ENCODE results near the gene PNMA6E.
"Not testable (repeated sequence)": the region's sequence is repeated elsewhere in the genome, so short reads cannot be mapped to it uniquely, and the experiment has no call there.

PNMA6E gene

DNA sequence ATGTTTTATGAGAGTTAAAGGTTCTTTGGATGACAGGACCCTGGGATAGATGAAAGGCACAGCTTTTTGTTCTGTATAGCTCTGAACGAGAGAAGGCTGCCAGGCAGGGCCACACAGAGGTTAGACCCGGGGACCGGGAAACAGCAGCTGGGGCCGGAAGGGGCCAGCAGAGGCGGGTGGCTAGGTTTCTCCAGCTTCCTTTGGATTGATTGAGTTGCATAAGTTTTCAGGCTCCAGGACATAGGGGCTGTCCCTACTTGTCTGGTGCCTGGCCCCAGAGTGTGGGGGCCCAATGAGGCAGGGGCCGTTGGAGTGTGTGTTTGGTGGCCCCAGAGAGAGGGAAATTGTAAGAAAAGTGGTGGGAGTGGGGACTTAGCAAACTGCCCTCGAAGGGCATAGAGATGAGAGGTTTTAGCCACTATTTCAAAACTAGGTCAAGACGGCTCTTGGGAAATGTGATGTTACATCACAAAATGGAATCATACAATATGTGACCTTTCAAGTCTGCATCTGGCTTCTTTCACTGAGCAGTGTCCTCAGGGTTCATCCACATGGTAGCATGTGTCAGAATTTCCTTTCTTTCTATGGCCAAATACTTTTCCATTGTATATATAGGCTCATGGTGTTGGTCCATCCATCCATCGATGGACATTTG lies 13.8 kb upstream of the PNMA6E start:
- H3K4me1 Mint-ChIP-seq, result peaks cover 7% of the 10 kb centered on the region
- H3K27me3 Mint-ChIP-seq, result no peaks in the 10 kb centered on the region

GRCh38 chrX:153413731-153414130 lies 12.6 kb upstream of the PNMA6E start:
- Mint-ChIP-seq H3K27me3 (no peaks in the 10 kb centered on the region), H3K27ac (no peak overlapping the region), H3K4me1 (peaks cover 7% of the 10 kb centered on the region), H3K4me3 (no peak overlapping the region), H3K9me3 (no peaks in the 10 kb centered on the region), H3K36me3 (no peaks in the 10 kb centered on the region)

More for the DNA sequence above, 13.8 kb upstream of the PNMA6E start:
- H3K9me3 Mint-ChIP-seq, result no peaks in the 10 kb centered on the region
- no peak overlapping the region for H3K4me3 Mint-ChIP-seq
- no peaks in the 10 kb centered on the region for H3K36me3 Mint-ChIP-seq
- no peak overlapping the region for H3K27ac Mint-ChIP-seq

DNA sequence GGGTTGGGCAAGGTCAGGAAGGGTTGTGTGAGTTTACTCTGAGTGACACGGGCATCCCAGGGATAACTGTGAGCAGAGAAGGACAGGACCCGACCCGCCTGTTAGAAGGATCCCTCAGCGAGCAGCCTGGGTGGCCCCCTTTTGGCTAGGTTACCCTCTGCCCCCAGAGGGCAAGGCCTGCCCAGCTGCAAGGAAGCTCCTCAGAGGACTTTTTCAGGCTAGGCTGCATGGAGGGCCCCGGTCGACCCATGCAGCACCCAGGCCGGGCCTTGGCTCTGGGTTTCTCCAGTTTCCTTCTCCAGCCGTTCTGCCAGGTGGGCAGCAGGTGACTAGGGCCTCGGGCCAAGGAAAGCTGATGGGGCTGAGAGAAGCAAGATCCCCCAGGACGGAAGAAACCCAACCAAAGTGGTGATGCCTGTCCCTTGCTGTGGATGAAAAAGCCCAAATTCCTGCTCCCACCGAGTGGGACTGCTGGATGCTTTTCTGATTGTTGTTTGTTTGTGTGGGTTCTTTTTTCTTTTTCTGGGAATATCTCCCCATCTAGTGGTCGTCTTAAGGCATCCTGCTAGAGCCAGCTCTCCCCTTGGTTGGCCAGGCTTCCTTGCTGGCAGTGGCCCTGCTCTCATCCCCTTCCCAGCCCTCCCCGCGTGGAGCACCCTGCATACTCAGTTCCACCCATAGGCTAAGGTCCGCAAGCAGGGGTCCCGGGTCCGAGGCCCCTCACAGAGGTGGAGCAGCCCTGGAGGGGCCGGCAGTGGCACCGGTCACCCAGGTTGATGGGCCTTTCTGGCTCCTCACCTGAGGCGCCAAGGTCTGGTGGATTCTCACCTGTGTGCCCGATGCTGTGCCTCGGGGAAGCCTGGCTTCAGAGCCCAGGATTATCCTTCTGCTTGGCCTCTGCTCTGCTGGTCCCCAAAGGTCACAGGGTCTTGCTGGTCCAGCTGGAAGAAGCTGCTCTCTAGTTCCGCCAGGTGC lies 11.9 kb upstream of the PNMA6E start:
- H3K27me3 Mint-ChIP-seq, result no peaks in the 10 kb centered on the region
- H3K27ac Mint-ChIP-seq, result no peak overlapping the region
- H3K9me3 Mint-ChIP-seq, result no peaks in the 10 kb centered on the region
- H3K36me3 Mint-ChIP-seq, result no peaks in the 10 kb centered on the region
- H3K4me1 Mint-ChIP-seq, result peaks cover 7% of the 10 kb centered on the region
- H3K4me3 Mint-ChIP-seq, result peak overlapping the region; percentile 73

DNA sequence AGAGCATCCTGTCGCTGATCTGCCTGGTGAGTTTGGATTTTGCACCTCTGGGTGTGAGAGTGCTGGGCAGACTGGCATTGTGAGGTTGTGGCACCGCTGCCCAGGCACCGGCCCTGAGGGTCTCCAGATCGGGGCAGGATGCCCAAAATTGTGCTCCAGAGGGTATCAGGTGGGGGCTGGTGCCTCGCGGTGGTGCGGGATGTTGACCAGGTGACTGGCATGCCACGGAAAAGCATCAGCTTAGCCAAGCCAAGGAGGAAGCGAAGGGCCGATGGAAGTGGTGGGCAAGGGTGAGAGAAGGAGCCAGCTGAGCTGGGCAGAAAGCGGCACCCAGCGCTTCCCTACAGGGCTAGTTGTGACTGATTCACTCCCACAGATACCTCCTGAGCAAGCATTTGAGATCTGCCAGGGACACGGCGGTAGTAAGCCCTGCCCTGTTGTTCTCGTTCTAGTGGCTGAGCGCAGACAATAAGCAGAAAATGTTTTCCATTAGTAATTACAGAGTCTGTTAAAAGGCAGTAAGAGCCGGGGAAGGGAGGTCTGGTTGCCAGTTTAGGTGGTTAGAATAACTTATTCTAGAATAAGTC lies 10.9 kb upstream of the PNMA6E start:
- Mint-ChIP-seq H3K4me1 (peaks cover 7% of the 10 kb centered on the region), H3K4me3 (peak overlapping the region; percentile 73), H3K27ac (no peak overlapping the region), H3K27me3 (no peaks in the 10 kb centered on the region), H3K36me3 (no peaks in the 10 kb centered on the region), H3K9me3 (no peaks in the 10 kb centered on the region)

- Mint-ChIP-seq H3K9me3 (no peaks in the 10 kb centered on the region), H3K27ac (no peak within 1 kb of the TSS), H3K36me3 (no peaks in the 10 kb centered on the region), H3K4me3 (peak within 1 kb of the TSS; percentile 77), H3K4me1 (peaks cover 7% of the 10 kb centered on the region), H3K27me3 (no peaks in the 10 kb centered on the region)
These were observed 10.3 kb upstream of the PNMA6E start, which contains the start of gene ZFP92 for GRCh38 chrX:153411255-153411987. TSS of gene ZFP92 (plus strand) at chrX:153411472. CDS start at chrX:153418323, 6,851 bp downstream.

DNA sequence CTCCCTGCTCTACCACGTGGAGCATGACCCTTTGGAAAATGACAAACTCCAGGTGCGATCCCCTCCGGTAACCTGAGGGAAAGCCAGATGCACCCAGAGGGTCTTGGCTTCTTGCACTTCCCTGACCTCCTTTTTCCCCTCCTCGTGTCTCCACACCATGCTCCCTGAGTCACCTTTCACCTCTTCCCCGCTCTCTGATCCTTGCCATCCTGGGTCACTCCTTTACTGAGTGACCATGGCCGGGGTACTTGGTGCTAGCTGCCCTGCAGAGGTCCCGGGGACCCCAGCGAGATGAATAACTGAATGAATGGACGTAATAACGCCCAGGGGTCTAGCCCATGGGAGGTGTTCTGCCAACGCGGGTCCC lies 9.7 kb upstream of the PNMA6E start:
- H3K27me3 Mint-ChIP-seq, result no peaks in the 10 kb centered on the region
- peaks cover 7% of the 10 kb centered on the region for H3K4me1 Mint-ChIP-seq
- H3K4me3 Mint-ChIP-seq, result peak overlapping the region; percentile 77
- no peaks in the 10 kb centered on the region for H3K36me3 Mint-ChIP-seq
- H3K9me3 Mint-ChIP-seq, result no peaks in the 10 kb centered on the region
- no peak overlapping the region for H3K27ac Mint-ChIP-seq

DNA sequence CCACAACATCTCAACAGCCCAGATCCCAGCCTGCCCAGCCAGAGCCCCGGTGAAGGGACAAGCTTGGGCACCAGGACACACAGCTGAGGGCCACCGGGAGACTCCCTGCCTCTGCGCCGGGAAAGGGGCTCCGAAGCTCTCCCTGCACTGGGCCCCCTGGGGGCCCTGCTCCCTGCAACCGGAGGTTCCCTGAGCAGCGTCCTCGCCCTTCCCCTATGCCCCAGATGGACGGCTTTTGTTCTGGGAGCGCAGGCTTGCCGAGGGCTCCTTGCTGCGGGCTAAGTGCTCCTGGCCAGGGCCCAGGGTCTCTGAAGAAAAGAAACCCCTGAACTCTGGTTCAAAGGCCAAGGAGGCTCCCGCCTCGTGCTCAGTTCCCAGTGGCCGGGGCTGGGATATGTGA lies 9.2 kb upstream of the PNMA6E start:
- H3K27me3 Mint-ChIP-seq, result no peaks in the 10 kb centered on the region
- H3K4me1 Mint-ChIP-seq, result peaks cover 7% of the 10 kb centered on the region
- H3K4me3 Mint-ChIP-seq, result no peak overlapping the region
- no peak overlapping the region for H3K27ac Mint-ChIP-seq
- no peaks in the 10 kb centered on the region for H3K9me3 Mint-ChIP-seq
- no peaks in the 10 kb centered on the region for H3K36me3 Mint-ChIP-seq

DNA sequence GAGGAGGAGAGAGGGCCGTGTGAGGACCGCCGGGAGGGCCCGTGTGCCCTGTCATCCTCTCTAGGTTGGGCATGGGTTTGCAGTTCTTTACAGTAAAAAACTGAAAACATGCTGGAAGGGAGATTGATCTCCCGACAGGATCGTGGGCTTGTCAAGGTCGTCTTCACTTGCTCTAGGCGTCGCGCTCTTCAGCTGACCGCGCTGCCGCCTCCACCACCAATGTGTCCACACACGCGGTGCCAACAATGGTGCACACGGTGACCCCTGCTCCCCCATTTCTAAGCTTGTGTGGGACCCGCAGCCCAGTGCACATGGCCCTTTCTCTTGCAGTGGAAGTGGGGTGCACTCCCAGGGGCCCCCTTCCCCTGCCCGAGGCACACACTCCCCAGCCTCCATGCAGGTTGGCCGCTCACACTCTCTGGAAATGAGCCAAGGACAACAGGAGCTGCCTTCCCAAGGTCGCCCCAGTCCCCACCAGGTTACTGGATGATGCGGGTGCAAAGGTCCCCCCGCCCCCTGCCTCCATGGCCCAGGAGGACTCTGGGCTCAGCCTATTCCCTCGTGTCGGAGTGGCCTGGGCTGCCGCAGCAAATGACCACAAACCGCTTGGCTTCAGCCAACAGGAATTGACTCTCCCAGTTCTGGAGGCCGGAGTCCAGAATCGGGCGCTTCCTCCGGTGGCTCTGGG lies 8.4 kb upstream of the PNMA6E start:
- no peak overlapping the region for H3K4me3 Mint-ChIP-seq
- no peaks in the 10 kb centered on the region for H3K9me3 Mint-ChIP-seq
- H3K4me1 Mint-ChIP-seq, result peaks cover 7% of the 10 kb centered on the region
- no peaks in the 10 kb centered on the region for H3K27me3 Mint-ChIP-seq
- no peaks in the 10 kb centered on the region for H3K36me3 Mint-ChIP-seq
- H3K27ac Mint-ChIP-seq, result no peak overlapping the region

DNA sequence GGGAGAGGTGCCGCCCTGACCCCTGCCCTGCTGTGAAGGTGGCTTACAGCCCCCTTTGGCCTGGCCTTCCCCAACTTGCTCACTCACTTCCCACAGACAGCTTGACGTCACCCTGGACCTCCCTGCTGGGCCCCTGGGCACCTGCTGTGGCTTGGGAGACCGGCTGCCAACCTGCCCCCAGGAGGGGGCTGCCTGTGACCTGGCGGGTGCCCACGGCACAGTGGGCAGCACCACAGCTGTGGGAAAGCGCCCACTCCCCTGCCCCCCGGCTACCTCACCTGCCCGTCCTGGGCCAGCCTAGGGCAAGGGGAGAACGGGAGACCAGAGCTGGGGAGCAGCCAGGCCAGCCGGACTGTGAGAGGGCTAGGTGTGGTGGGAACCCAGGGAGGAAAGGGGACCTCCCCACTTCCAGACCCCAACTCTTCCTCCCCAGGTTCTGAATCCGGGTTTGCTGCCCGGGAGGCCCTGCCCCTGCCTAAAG lies 7.8 kb upstream of the PNMA6E start:
- Mint-ChIP-seq H3K4me3 (no peak overlapping the region), H3K4me1 (peaks cover 7% of the 10 kb centered on the region), H3K9me3 (no peaks in the 10 kb centered on the region), H3K36me3 (no peaks in the 10 kb centered on the region), H3K27me3 (no peaks in the 10 kb centered on the region), H3K27ac (no peak overlapping the region)

- Mint-ChIP-seq H3K4me1 (peaks cover 7% of the 10 kb centered on the region), H3K9me3 (no peaks in the 10 kb centered on the region), H3K4me3 (no peak overlapping the region)
These were observed 7.1 kb upstream of the PNMA6E start for GRCh38 chrX:153408221-153408721.

DNA sequence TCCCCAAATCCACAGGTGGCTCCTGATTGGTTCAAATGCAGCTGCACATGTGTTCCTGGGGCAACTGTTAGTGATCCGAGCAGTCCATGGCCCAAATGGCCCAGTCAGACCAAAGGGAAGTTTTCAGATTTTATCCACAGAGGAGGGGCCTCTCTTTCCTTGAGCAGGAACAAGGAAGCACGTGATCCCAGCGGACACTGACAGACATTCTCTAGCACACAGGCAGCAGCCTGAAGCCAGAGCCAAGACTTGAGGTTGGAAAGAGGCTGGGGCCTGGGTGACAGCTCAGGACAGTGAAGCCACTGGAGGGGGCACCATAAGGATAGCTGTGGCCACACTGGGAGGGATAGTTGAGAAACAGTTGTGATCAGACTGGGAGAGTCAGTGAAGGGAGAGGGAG lies 6.6 kb upstream of the PNMA6E start:
- Mint-ChIP-seq H3K4me3 (no peak overlapping the region), H3K4me1 (peaks cover 7% of the 10 kb centered on the region), H3K36me3 (no peaks in the 10 kb centered on the region), H3K9me3 (no peaks in the 10 kb centered on the region), H3K27ac (no peak overlapping the region), H3K27me3 (no peaks in the 10 kb centered on the region)

More at GRCh38 chrX:153408221-153408721, 7.1 kb upstream of the PNMA6E start:
- Mint-ChIP-seq H3K27me3 (no peaks in the 10 kb centered on the region), H3K27ac (no peak overlapping the region), H3K36me3 (no peaks in the 10 kb centered on the region)

- Mint-ChIP-seq H3K4me1 (peaks cover 1% of the 10 kb centered on the region), H3K9me3 (no peaks in the 10 kb centered on the region), H3K36me3 (no peaks in the 10 kb centered on the region), H3K27ac (no peak overlapping the region), H3K27me3 (no peaks in the 10 kb centered on the region), H3K4me3 (no peak overlapping the region)
These were observed 5.8 kb upstream of the PNMA6E start for GRCh38 chrX:153406903-153407302.

DNA sequence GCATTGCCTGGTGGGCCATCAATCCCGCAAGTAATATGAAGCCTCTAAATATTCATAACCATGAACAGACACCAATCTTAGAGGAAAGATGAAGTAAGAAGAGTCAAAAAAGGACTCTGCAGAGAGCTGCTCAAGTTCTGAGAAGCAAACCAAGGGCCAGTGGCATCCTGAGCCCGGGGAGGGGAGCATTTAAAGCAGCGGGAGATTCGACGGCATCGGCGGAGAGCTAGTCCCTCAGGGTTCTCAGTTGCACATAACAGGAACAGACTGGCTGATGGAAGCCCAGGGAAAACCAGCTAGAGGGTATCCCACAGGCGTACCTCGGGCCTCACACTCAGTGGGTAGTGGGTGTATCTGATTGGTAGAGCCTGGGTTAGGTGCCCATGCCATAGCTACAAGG lies 4.9 kb upstream of the PNMA6E start:
- H3K27me3 Mint-ChIP-seq, result no peaks in the 10 kb centered on the region
- no peaks in the 10 kb centered on the region for H3K4me1 Mint-ChIP-seq
- H3K36me3 Mint-ChIP-seq, result no peaks in the 10 kb centered on the region
- no peaks in the 10 kb centered on the region for H3K9me3 Mint-ChIP-seq
- no peak overlapping the region for H3K27ac Mint-ChIP-seq
- no peak overlapping the region for H3K4me3 Mint-ChIP-seq

GRCh38 chrX:153405426-153405825 lies 4.3 kb upstream of the PNMA6E start:
- no peaks in the 10 kb centered on the region for H3K4me1 Mint-ChIP-seq
- H3K9me3 Mint-ChIP-seq, result no peaks in the 10 kb centered on the region
- no peak overlapping the region for H3K27ac Mint-ChIP-seq
- no peak overlapping the region for H3K4me3 Mint-ChIP-seq
- H3K36me3 Mint-ChIP-seq, result no peaks in the 10 kb centered on the region
- no peaks in the 10 kb centered on the region for H3K27me3 Mint-ChIP-seq

DNA sequence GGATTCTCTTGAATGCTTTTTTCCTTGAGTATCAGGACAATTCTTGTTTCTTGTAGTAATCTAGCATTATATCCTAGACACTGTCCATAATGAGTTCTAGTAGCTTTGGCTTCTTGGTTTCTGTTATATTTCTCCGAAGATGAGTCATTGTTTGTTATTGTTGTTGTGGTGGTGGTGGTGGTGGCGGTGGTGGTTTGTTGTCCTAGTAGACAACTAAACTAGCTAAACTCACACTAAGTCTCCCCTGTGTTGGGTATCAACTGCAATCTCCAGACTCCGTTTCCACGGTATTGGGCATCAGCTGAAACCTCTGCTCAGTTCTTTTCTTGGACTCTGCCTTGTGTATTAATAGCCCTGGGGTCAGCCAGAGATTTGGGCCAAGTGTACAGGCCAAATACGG lies 3.2 kb upstream of the PNMA6E start:
- H3K36me3 Mint-ChIP-seq, H3K9me3 Mint-ChIP-seq, H3K4me1 Mint-ChIP-seq, H3K27me3 Mint-ChIP-seq, H3K4me3 Mint-ChIP-seq, H3K27ac Mint-ChIP-seq: not testable (repeated sequence)

Measured in activated naive CD4-positive, alpha-beta T cell treated with anti-CD3 and anti-CD28 coated beads, Interleukin-2, amount 50 U/mL, for 24 hours (primary cell).